IMR-90 (cell line): ENCODE results near the gene RNF151.

Experiments used
- CEBPB ChIP-seq: IDR thresholded peaks from 2 replicates; pipeline ENCODE4 v1.6.1; 2012; ENCODE audit warnings: low read depth, low read length, improper control_type of control experiment
- MAFK ChIP-seq: IDR thresholded peaks from 2 replicates; pipeline ENCODE4 v1.6.1; 2012; ENCODE audit warnings: low read depth, low read length, improper control_type of control experiment
- NFE2L2 ChIP-seq: fragments of 150-350 bp; IDR thresholded peaks from 2 replicates; pipeline ENCODE4 v1.6.1; 2016; ENCODE audit warnings: low read depth, mild to moderate bottlenecking, low read length
- TF ChIP-seq, protein P1 (sequence below): conservative IDR thresholded peaks from 2 replicates; pipeline ENCODE4 v1.5.1; 2012; ENCODE audit warnings: mild to moderate bottlenecking, low read depth, low read length, improper control_type of control experiment

DNA sequence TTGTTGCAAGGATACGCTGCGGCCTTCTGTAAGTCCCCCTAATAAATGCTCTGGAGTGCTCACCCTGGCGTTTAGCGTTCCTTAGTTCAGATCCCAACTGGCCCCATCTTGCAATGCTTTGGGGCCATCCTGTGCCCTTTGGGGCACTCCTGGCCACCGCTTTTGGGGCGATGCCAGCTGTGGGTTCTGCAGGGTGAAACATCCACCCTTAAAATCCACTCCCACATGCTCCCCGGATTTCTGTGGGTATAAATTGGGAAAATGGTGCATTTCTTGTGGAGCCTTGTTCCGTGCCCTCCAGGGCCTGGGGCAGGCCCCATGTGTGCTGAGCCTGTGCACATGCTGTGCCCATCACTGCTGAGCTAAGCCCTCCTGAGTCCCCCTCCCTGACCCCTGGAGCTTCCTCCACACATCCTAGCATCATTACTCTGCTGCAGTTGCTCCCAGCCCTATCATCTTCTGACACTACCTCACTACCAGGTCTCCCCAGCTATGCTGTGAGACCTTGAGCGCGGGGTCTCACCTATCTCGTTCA lies 29.6 kb upstream of the RNF151 start:
- TF ChIP-seq, protein P1, sequence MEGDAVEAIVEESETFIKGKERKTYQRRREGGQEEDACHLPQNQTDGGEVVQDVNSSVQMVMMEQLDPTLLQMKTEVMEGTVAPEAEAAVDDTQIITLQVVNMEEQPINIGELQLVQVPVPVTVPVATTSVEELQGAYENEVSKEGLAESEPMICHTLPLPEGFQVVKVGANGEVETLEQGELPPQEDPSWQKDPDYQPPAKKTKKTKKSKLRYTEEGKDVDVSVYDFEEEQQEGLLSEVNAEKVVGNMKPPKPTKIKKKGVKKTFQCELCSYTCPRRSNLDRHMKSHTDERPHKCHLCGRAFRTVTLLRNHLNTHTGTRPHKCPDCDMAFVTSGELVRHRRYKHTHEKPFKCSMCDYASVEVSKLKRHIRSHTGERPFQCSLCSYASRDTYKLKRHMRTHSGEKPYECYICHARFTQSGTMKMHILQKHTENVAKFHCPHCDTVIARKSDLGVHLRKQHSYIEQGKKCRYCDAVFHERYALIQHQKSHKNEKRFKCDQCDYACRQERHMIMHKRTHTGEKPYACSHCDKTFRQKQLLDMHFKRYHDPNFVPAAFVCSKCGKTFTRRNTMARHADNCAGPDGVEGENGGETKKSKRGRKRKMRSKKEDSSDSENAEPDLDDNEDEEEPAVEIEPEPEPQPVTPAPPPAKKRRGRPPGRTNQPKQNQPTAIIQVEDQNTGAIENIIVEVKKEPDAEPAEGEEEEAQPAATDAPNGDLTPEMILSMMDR = no peak
- TF ChIP-seq CEBPB (no peak), NFE2L2 (no peak), MAFK (no peak)
